HG03095 (cell line): Measurements from ENCODE around the gene C1orf232.

Experiments
- ATAC-seq: cut with Tn5 transposase; IDR thresholded peaks from one replicate; pipeline ENCODE4 v1.9.1; 2021; ENCODE audit warnings: moderate library complexity; ENCODE audit not compliant: unreplicated experiment

Gene C1orf232

DNA sequence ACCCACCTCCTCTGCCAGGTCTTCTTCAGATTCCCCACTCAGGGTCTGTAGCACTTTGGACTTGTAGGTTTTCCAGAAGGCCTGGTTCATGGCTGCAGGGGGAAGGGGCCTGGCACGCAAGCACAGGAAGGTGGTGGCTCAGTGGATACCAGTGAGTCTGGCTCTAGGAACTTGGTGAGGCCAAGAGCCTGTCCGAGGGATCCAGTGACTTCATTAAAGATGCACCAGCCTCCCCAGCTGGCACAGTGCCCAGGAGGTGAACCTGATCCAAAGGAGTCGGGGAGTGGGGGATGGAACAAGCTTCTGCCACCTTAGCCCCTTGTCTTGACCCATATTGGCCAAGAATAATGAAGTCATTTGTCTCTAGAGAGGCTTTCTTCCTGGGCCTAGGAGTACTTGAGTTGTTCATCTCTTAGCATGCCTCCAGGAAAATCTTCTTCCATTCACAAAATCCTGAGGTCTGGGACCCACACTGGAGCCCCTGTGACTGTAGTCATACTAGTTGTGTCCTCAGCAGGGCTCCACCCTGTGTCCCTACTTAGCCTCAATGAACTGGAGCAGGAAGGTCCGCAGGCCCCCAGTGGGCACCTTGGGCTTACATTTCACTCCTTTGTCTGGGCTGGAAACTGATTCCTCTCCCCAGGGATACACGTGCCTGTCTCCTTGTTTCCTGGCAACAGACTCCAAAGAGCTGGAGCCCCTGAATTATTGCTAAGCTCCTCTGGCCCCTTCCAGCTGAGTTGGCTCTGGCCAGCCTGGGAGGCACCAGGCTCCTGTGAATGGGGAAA, at the start of gene C1orf232:
Gene C1orf232, minus strand, starts transcription at position 554 of the 788 bp plus-strand sequence. Its CDS starts 464 bp downstream, at position 90.
- ATAC-seq = no peak

DNA sequence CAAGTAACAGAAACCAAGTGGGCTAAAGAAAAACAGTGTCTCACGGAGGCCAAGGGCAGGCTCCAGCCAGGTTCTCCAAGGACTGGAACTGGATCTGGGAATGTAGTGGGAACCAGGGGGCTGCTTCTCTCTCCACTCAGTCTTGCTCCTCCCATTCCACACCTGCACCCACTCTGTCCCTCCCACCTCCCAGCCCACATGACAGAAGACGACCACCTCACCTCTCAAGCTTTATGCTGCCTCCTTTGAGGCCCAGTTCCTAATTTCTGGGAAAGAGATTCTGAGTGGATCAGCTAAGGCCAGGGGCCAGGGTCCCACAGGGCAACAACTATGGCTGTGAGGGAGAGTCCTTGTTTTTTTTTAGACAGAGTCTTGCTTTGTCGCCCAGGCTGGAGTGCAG, 46.5 kb upstream of the C1orf232 start:
- ATAC-seq = no peak

DNA sequence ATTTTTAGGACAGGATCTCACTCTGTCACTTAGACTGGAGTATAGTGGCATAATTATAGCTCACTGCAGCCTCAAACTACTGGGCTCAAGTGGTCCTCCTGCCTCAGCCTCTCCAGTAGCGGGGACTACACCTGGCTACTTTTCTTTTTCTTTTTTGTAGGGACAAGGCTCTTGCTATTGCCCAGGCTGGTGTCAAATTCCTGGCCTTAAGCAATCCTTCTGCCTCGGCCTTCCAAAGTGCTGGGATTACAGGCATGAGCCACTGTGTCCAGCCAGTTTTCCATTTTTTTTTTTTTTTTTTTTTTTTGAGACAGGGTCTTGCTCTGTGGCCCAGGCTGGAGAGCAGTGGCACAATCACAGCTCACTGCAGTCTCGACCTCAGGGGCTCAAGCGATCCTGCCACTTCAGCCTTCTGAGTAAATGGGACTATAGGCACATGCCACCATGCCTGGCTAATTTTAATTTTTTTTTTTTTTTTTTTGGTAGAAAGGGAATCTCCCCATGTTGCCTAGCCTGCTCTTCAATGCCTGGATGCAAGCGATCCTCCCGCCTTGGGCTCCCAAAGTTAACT, 44.7 kb upstream of the C1orf232 start:
- no peak for ATAC-seq

DNA sequence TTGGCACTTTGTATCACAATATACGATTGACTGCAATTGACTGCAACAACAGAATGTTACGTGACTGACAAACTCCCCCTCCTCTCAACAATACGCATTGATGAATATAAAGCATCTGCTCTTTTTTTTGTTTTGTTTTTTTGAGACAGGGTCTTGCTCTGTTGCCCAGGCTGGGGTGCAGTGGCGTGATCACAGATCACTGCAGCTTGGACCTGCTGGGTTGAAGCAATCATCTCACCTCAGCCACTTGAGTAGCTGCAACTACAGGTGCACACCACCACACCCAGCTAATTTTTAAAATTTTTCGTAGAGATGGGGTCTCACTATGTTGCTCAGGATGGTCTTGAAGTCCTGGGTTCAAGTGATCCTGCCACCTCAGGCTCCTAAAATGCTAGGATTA, 44.0 kb upstream of the C1orf232 start:
- no peak for ATAC-seq

DNA sequence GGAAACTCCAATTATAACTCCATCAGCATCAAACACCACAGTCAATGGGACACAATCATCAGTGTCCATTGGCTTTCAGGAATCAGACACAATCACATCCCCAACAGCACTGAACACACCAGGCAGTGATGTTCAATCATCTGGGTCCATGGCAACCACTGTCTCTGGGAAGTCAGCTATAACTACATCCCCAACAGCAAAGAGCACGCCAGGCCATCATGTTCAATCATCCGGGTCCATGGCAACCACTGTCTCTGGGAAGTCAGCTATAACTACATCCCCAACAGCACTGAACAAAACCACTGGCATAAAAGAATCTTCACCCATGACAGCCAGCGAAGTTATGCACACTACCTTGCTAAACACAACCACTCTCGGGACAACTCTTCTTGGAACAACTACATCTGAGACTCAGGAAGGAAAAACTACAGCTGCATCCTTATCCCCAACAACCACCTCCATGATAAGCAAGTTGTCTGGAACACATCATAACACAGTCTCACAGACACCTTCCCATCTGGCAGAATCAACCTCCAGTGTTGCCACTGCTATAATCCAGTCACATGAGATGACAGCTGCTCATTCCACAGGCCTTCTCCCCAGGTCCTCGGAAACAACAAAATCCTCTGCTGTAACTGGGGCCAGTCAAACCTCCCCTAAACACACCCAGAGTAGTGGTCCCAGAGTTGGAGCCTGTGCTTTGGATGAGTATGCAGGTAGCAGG, 41.5 kb upstream of the C1orf232 start:
- no peak for ATAC-seq

DNA sequence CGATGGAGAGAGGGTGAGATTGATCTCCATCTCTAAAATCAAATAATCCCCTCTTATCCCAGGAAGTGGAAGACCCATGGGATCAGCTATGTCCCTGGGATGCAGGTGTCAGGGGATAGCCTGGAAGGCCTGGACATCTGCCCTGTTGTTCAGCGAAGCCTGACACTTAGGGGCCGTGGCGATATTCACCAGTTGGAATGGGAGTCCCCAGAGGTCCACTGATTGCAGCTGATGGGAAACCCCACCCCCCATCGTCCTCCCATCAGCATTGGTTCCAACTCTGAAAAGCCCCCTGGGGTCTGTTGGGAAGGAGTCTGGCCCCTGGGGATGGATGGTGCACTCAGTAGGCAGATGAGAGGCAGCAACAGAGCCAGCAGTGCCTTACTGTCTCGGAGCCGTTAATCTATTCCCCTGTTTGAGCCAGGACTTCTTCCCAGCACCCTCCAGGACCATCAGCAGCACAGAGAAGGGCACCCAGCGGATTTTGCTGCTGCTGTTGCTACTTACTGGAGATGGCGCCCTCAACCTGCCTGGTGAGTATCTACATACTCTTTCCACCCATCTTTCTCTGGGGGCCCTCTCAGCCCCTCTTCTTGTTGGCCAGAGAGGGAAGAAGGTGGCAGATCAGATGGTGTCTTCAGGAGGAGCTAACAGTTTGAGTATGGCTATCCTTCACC, 35.0 kb upstream of the C1orf232 start:
- no peak for ATAC-seq

DNA sequence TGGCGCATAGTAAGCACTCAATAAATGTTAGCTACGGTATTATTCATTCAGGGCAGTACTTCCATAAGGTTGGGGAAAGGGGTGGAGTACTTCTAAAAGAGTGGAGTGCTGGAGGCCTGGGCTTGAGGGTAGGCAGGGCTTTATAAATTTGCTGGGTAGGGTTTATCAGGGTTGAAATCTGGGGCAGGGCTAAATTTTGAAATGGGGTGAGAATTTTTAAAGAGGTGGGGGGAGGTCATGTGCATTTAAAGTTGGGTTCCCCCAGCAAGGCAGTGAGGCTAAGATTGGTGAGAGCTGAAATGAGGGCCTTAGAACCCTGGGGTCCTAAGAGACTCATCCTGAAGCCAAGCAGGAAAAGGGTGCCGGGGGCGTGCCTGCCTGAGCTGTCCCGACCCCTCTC, 31.6 kb upstream of the C1orf232 start:
- no peak for ATAC-seq

DNA sequence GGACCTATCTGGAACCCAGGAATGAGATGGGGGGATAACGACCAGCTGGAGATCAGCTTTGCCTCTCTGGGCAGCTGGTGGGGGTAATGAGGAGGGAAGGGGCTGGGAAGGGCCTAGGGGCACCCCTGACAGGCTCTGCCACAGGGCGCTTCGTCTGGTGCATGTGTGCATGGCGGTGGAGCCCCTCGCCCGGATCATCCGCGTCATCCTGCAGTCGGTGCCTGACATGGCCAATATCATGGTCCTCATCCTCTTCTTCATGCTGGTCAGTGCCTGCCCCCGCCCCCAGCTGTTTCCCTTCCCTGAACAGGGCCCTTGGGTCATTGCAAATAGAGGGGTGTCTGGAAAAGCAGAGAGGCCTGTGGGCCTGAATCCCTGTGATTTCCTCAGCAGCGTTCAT, 29.1 kb upstream of the C1orf232 start:
- ATAC-seq = no peak

DNA sequence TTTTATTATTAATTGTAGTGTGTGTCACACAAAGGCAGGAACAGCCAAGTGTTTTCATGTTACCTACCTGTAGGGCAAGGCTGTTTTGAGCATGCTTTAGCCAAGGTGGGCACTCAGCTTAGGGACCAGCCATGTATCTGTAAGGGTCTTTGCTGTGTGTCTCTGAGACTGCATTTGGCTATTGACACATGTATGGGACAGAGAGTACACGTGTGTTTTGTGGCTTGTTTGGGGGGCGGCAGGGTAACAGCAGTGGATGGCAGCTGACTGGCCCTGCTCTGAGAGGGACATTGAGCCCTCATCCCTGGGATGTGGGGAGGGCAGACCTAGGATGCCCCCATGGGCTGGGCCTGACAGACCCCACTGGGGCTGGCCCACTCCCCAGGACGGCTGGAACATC, 28.5 kb upstream of the C1orf232 start:
- no peak for ATAC-seq

DNA sequence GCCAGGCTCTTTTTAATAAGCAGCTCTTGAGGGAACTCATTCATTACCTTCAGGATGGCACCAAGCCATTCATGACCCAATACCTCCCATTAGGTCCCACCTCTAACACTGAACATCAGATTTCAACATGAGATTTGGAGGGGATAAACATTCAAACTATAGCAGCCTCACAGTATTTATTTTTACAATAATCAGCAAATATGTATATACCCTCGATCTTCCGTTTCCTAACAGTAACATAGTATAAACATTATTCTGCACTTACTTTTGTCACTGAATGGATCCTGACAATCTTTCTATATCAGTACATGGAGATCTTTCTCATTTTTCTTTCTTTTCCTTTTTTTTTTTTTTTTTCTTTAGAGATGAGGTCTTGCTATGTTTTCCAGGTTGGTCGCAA, 27.0 kb upstream of the C1orf232 start:
- ATAC-seq = no peak

DNA sequence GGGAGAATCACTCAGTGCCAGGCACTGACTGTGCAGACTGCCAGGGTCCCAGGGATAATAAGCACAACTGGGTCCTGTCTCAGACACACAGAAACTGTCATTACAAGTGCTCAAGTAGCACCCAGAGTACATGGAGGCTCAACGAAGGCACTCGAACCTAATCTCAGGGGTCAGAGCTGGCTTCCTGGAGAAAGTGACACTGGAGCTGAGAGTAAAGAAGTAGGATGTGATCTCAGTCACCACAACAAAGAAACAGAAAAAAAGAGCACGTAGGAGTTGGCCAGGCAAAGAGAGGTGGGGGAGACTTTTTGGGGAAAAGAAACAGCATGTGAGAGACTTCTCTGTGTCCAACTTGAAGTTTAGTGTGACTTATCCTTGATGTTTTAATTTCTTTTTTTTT, 23.0 kb upstream of the C1orf232 start:
- no peak for ATAC-seq

DNA sequence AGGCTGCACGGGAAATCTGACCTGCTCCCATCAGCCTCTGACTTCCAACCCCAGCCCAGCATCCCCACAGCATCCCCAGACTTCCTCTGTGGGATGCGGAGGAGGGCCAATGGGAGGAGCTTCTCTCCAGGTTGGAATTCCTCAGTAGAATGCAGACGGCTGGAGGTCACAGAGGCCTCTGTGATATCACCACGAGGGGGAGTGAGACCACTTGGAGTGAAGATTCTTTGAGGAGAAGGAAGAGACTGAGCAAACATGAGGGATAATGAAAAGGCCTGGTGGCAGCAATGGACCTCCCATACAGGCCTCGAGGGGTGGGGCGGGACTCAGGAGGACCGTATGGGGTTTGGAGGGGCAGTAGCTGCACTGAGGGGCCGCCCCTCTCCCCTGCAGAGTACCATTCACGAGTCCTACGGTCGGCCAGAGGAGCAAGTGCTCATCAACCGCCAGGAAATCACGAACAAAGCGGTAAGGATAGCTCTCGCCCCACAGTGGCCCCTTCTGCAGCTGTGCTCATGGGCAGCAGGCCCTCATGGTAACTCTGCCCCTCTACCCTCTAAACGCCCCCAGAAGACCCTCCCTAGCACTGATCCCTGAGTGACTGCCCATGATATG, 21.7 kb upstream of the C1orf232 start, which contains the start of gene CATSPER4:
Gene CATSPER4, plus strand, starts transcription at position 230 of the 615 bp plus-strand sequence. Its CDS starts 26 bp downstream, at position 256.
- no peak for ATAC-seq

DNA sequence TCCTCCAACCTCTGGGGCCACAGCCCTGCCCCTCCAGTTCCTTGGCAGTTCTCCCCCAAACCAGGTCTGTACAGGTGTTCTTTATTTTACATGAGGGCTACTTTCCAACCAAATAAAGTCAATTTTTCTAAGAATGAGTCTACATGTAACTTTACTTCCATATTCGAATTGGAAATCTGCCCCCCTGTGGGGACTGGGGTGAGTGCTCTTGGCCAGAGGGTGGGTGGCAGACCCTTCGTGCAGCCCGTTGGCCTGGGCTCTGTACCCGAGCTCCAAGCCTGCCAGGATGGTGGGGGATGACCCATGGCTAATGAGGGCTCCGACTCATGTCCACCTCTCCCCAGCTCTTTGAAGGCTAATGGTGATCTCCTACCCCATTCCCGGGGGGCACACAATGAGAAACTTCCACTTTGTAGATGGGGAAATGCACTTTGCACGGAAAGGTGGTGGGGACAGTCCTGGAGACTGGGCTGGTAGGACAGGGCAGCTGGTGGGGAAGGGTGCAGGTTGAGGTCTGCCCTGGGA, 21.1 kb upstream of the C1orf232 start:
- ATAC-seq = no peak

DNA sequence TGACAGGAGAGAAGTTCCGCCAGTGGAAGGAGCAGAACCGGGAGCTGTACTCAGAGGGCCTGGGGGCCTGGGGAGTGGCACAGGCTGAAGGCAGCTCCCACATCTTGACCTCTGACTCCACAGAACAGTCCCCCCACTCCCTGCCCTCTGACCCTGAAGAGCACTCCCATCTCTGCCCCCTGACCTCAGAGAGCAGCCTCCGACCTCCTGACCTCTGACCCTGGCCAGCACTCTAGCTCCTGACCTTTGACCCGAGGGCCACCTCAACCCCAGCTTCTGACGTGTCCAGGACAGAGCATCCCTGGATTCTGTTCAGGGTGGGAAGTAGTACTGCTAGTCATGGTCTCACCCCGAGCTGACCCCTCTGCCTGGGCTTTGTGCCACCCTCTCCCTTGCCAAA, 20.6 kb upstream of the C1orf232 start:
- no peak for ATAC-seq

DNA sequence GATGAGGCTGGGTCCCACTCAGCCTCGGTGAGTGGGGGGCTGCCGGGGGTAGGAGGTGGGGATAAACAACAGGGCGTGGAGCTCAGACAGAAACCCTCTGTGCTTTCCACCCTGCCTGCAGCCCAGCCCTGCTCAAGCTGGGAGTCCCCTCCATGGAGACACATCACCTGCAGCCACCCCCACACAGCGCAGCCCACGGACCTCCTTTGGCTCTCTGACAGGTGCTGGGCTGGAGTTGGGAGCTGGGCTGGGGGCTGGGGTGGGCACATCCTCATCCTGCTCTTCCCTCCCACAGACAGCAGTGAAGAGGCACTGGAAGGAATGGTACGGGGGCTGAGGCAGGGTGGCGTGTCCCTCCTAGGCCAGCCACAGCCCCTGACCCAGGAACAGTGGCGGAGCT, 19.7 kb upstream of the C1orf232 start:
- ATAC-seq = no peak

DNA sequence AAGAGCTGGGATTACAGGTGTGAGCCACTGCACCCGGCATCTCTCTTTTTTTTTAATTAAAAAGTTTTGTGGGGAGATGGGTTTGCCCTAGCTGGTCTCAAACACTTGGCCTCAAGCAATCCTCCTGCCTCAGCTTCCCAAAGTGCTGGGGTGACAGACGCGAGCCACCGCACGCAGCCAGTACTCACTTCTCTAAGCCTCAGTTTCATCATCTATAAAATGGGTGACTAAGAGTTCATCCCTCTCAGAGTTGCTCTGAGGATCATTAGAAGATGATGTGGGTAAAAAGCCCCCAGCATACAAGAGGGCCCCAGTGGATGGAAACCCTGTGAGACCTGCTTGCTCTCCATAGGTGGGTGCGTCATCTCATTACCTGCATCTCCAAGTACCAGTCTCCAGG, 19.1 kb upstream of the C1orf232 start:
- ATAC-seq = no peak

DNA sequence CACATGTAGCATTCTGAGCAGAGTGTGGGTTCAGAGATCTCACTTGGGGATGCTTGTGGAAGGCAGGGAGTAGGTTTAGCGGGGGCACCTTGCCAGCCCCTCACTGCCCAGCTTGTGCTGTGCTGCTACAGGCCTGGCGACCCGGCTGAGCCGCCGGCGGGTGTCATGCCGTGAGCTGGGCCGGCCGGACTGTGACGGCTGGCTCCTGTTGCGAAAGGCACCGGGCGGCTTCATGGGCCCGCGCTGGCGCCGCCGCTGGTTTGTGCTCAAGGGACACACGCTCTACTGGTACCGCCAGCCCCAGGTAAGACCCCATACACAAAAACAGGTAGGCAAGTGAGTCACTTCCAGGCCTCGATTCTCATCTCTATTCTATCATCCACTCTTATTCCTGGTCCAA, 16.1 kb upstream of the C1orf232 start:
- ATAC-seq = no peak

DNA sequence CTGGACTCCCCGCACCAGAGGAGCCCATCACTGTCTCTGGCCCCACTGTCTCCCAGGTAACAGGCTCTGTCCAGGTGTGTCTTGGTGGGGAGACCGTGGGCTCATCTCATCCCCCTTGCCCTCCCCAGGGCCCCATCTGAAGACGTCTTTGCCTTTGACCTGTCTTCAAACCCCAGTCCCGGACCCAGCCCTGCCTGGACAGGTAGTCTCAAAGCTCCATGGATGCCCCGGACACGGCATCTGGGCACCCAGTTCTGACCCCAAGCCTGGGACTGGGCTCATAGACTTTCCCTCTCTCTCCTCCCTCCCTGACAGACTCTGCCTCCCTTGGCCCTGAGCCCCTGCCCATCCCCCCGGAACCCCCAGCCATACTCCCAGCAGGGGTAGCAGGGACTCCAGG, 15.3 kb upstream of the C1orf232 start:
- ATAC-seq = no peak

DNA sequence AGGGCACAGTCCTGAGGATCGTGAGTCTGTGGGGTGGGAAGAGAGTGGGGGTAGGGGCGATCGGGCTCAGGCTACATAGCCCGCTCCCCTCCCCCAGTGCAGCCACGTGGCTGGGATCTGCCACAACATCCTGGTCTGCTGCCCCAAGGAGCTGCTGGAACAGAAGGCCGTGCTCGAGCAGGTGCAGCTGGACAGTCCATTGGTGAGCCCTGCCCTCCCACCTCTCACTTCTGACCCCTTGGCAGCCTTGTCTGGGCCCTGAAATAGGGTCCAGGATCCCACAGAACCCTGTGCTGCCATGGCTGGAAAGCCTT, 13.6 kb upstream of the C1orf232 start:
- ATAC-seq = no peak

DNA sequence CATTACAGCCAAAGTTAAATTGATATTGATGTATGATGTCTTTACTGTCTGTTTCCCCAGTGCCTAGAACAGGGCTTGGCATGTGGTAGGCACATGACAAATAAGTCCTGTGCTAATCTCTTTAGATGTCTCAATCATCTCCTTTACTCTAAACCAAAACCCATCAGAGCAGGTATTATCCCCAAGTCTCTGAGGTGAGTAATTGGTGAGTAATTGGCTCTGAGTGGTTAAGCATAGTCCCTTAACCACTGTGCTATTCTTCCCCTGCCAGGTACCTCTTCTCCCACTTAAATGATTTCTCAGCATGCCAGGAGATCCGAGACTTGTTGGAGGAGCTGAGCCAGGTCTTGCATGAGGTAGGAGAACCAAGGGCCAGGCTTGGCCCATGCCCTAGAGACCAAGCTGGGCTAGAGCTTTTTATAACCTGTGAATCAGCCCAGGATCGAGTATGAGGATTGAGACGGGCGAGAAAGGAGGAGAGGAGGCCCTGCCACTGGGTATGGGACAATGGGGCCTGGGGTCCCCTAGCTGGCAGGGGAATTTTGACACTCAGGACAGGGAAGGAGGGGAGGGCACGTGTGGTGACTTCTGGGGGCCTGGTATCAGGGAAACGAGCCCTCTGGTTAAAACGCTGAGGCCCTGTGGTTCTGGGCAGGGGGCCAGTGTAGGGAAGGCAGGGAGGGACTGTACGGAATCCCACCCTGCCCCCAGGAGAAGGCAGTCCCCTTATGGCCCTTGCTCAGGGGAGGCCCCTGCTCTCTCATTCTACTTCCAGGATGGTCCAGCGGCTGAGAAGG, 13.0 kb upstream of the C1orf232 start:
- no peak for ATAC-seq
